22Rv1 (cell line): Measurements from ENCODE around the gene SLC4A1AP.

ENCODE experiments used
- H3K27ac ChIP-seq: fragments of 450-650 bp; 2 replicates; pipeline ENCODE4 v1.5.1; 2017
- CTCF ChIP-seq: fragments of 450-650 bp; IDR thresholded peaks from 2 replicates; pipeline ENCODE4 v1.5.1; 2017; ENCODE audit warnings: mild to moderate bottlenecking
- ZFX ChIP-seq: fragments of 450-650 bp; IDR thresholded peaks from 2 replicates; pipeline ENCODE4 v1.6.1; 2017; ENCODE audit warnings: antibody characterized with exemption, borderline replicate concordance

Gene SLC4A1AP

GRCh38 chr2:27653397-27653796, 10.3 kb upstream of the SLC4A1AP start:
- H3K27ac ChIP-seq: no peak overlapping the region
- no peak for TF ChIP-seq ZFX
- TF ChIP-seq CTCF: no peak

GRCh38 chr2:27655155-27655951, 8.3 kb upstream of the SLC4A1AP start:
- no peak overlapping the region for H3K27ac ChIP-seq
- TF ChIP-seq CTCF (no peak), ZFX (no peak)

GRCh38 chr2:27661371-27661770, 2.3 kb upstream of the SLC4A1AP start:
- H3K27ac ChIP-seq: no peak overlapping the region
- no peak for TF ChIP-seq ZFX
- no peak for TF ChIP-seq CTCF

- TF ChIP-seq ZFX (no peak), CTCF (no peak)
- H3K27ac ChIP-seq: peak overlapping the region; percentile 88
Measured at GRCh38 chr2:27664154-27664574, 475 bp downstream of the SLC4A1AP start.

- no peak overlapping the region; the same call in 1 of the 2 replicates for H3K27ac ChIP-seq
- no peak for TF ChIP-seq ZFX
Measured at GRCh38 chr2:27664622-27665363, 1.1 kb downstream of the SLC4A1AP start.

- no peak overlapping the region for H3K27ac ChIP-seq
- TF ChIP-seq ZFX (no peak), CTCF (no peak)
Measured at GRCh38 chr2:27667446-27667845, 3.8 kb downstream of the SLC4A1AP start.

- H3K27ac ChIP-seq: no peak overlapping the region
- no peak for TF ChIP-seq CTCF
- TF ChIP-seq ZFX: no peak
Measured at GRCh38 chr2:27671235-27671634, 7.5 kb downstream of the SLC4A1AP start.
